IMR-90 (cell line): ENCODE data around the gene BPGM. TPM values are rescaled to one million over a fixed set of nuclear protein-coding genes. Genes with fewer than 3 reads are reported as not detected.
"Not testable (repeated sequence)": the region's sequence is repeated elsewhere in the genome, so short reads cannot be mapped to it uniquely, and the experiment has no call there.

ENCODE experiments used
- ATAC-seq: fragments of 200-7000 bp; cut with Tn5 transposase; 2 replicates; pipeline ENCODE4 v1.9.1; 2020; ENCODE audit warnings: low read depth, mild to moderate bottlenecking, moderate library complexity
- BruUV-seq: library from RNA; stranded (reverse); fragments of 400-500 nt; replicated peaks from 2 replicates; lab custom pipeline; 2021; lab: Mats Ljungman, UMichigan
- CTCF ChIA-PET: fragments of 300-600 bp; formaldehyde crosslinking; extraction: SDS; loops from one replicate; lab custom pipeline; 2021; ENCODE audit warnings: antibody characterized with exemption; lab: Yijun Ruan, JAX
- POLR2A ChIA-PET: fragments of 300-600 bp; sonication (Branson Sonifier 250); formaldehyde crosslinking; loops from one replicate; lab custom pipeline; 2022; ENCODE audit warnings: antibody characterized with exemption; ENCODE audit not compliant: unreplicated experiment; lab: Charles Lee
- DNase-seq: peaks from one replicate; pipeline ENCODE4 v3.0.0; 2013
- H2AFZ ChIP-seq: replicated peaks from 2 replicates; pipeline ENCODE3; 2013; ENCODE audit warnings: low read length, mild to moderate bottlenecking; ENCODE audit not compliant: poor library complexity
- H2AK5ac ChIP-seq: 2 replicates; pipeline ENCODE4 v1.6.1; 2013; ENCODE audit warnings: low read depth, low read length, inconsistent platforms
- H2AK9ac ChIP-seq: replicated peaks from 2 replicates; pipeline ENCODE3; 2013; ENCODE audit warnings: mild to moderate bottlenecking, low read depth, low read length, moderate library complexity; ENCODE audit not compliant: poor library complexity
- H2BK120ac ChIP-seq: 2 replicates; pipeline ENCODE4 v1.6.1; 2013; ENCODE audit warnings: low read depth, low read length, inconsistent platforms
- H2BK15ac ChIP-seq: 3 replicates; pipeline ENCODE4 v1.6.1; 2013; ENCODE audit warnings: low read depth, low read length, inconsistent platforms
- H2BK20ac ChIP-seq: 2 replicates; pipeline ENCODE4 v1.6.1; 2013; ENCODE audit warnings: low read depth, mild to moderate bottlenecking, inconsistent platforms, low read length, moderate library complexity
- H2BK5ac ChIP-seq: 2 replicates; pipeline ENCODE4 v1.6.1; 2013; ENCODE audit warnings: mild to moderate bottlenecking, low read depth, low read length, inconsistent platforms; ENCODE audit not compliant: poor library complexity, severe bottlenecking
- H3K14ac ChIP-seq: replicated peaks from 2 replicates; pipeline ENCODE4 v1.6.1; 2013; ENCODE audit warnings: low read depth, low read length, inconsistent platforms
- H3K18ac ChIP-seq: 2 replicates; pipeline ENCODE4 v1.6.1; 2013; ENCODE audit warnings: low read depth, low read length, control low read depth
- H3K23ac ChIP-seq: 2 replicates; pipeline ENCODE4 v1.6.1; 2013; ENCODE audit warnings: low read depth, low read length, inconsistent platforms
- H3K27ac ChIP-seq: 2 replicates; pipeline ENCODE4 v1.5.1; 2013; ENCODE audit warnings: mild to moderate bottlenecking, control low read depth, low read length; ENCODE audit not compliant: insufficient read depth
- H3K27me3 ChIP-seq: 2 replicates; pipeline ENCODE4 v1.6.1; 2013; ENCODE audit warnings: low read length; ENCODE audit not compliant: control insufficient read depth, insufficient read depth
- H3K36me3 ChIP-seq: 2 replicates; pipeline ENCODE4 v1.6.1; 2013; ENCODE audit warnings: low read length, mixed read lengths; ENCODE audit not compliant: control insufficient read depth, insufficient read depth
- H3K4ac ChIP-seq: 2 replicates; pipeline ENCODE4 v1.6.1; 2013; ENCODE audit warnings: low read depth, low read length, inconsistent platforms
- H3K4me1 ChIP-seq: 2 replicates; pipeline ENCODE4 v1.6.1; 2013; ENCODE audit warnings: low read length, mixed read lengths; ENCODE audit not compliant: control insufficient read depth, insufficient read depth
- H3K4me2 ChIP-seq: 2 replicates; pipeline ENCODE4 v1.6.1; 2013; ENCODE audit warnings: low read depth, mild to moderate bottlenecking, control low read depth, low read length, moderate library complexity
- H3K4me3 ChIP-seq: 2 replicates; pipeline ENCODE4 v1.5.1; 2013; ENCODE audit warnings: low read depth, mild to moderate bottlenecking, control low read depth, low read length, moderate library complexity; ENCODE audit not compliant: insufficient read depth
- H3K56ac ChIP-seq: 2 replicates; pipeline ENCODE4 v1.6.1; 2013; ENCODE audit warnings: low read length, inconsistent platforms; ENCODE audit not compliant: insufficient read depth; ENCODE audit errors: extremely low read depth
- H3K79me1 ChIP-seq, 2 experiments: 2 replicates each; pipeline ENCODE4 v1.6.1; 2013; ENCODE audit warnings: low read length in 2 of 2, inconsistent platforms in 1 of 2, low read depth in 1 of 2
- H3K9ac ChIP-seq: 2 replicates; pipeline ENCODE4 v1.6.1; 2013; ENCODE audit warnings: low read depth, low read length, control low read depth
- H3K9me1 ChIP-seq: 2 replicates; pipeline ENCODE4 v1.6.1; 2013; ENCODE audit warnings: low read length, inconsistent platforms; ENCODE audit not compliant: insufficient read depth
- H3K9me3 ChIP-seq: 2 replicates; pipeline ENCODE4 v1.6.1; 2013; ENCODE audit warnings: low read length; ENCODE audit not compliant: control insufficient read depth, insufficient read depth
- H4K20me1 ChIP-seq: 2 replicates; pipeline ENCODE4 v1.6.1; 2013; ENCODE audit warnings: low read length, inconsistent platforms; ENCODE audit not compliant: insufficient read depth
- H4K5ac ChIP-seq: 2 replicates; pipeline ENCODE4 v1.6.1; 2013; ENCODE audit warnings: mild to moderate bottlenecking, low read depth, low read length, control low read depth
- H4K8ac ChIP-seq, 2 experiments: 2 replicates each; pipeline ENCODE4 v1.6.1; 2013; ENCODE audit warnings: low read depth in 2 of 2, low read length in 2 of 2, control low read depth in 1 of 2, inconsistent platforms in 1 of 2
- H4K91ac ChIP-seq: 2 replicates; pipeline ENCODE4 v1.6.1; 2013; ENCODE audit warnings: low read depth, low read length, inconsistent platforms; ENCODE audit not compliant: insufficient read depth
- whole genome bisulfite sequencing, 2 experiments: methylation state at CpG; one replicate each; pipeline versions ENCODE4 v1.1.5 to v1.1.7; 2013; ENCODE audit warnings: missing lambda C conversion rate in 2 of 2; ENCODE audit not compliant: insufficient read length in 1 of 2; ENCODE audit errors: extremely low coverage in 2 of 2; 5-methylcytosine and 5-hydroxymethylcytosine counted together
- dilution Hi-C: fragments of 300-500 bp; cut with HindIII; formaldehyde crosslinking; loops from one replicate; pipeline ENCODE4 v1.14.3; 2018; ENCODE audit warnings: low sequenced_read_pairs; ENCODE audit not compliant: unreplicated experiment
- in situ Hi-C: fragments of 300-500 bp; cut with MboI; formaldehyde crosslinking; loops from 3 replicates; pipeline ENCODE4 v1.14.3; 2019; ENCODE audit warnings: low sequenced_read_pairs, inconsistent platforms, mixed read lengths
- intact Hi-C: fragments of 100-400 bp; cut with micrococcal nuclease; formaldehyde crosslinking; loops from 2 replicates; pipeline ENCODE4 v1.10.0; 2022
- polyA plus RNA-seq, 3 experiments: library from polyadenylated mRNA; depleted of rRNA; stranded (reverse); fragments of >200 nt; gene quantifications; 2 replicates each; pipeline ENCODE4 v1.2.3, GENCODE V29; 2012; ENCODE audit warnings: low replicate concordance in 1 of 3
- total RNA-seq: library from RNA; depleted of rRNA; stranded (reverse); fragments of >200 nt; gene quantifications from 2 replicates; pipeline ENCODE4 v1.2.3, GENCODE V29; 2012

BPGM gene
- total and polyA plus RNA-seq, 2 of the 4 experiments (the other 2 are of a cell fraction), result 18.8 to 20.0 TPM

DNA sequence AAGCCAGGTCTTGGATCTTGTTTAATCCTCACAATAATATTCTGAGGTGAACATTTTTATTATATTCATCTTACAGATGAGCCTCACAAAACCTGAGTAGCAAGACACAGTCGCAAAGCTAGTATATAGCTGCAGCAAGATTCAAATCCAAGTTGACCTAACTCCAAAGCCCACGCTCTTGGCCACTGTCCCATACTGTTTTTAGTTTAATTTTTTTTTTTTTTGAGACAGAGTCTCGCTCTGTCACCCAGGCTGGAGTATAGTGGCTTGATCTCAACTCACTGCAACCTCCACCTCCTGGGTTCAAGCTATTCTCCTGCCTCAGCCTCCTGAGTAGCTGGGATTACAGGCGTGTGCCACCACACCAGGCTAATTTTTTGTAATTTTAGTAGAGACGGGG lies 42.9 kb downstream of the BPGM start:
- Histone ChIP-seq H2AFZ (peak overlapping the region; percentile 58), H2BK120ac (peak overlapping the region; percentile 51; the same call in 1 of the 2 replicates), H3K79me1 (peaks cover 0 to 20% of the 10 kb centered on the region in 2 experiments; a peak in 3 of 4 replicates), H4K91ac (0 out of 2 replicates have a peak overlapping the region, but pooled peaks have one; percentile 25), H4K5ac (peak overlapping the region; percentile 77), H3K9me1 (peaks cover 14% of the 10 kb centered on the region), H3K4me2 (peak overlapping the region; percentile 75; the same call in 1 of the 2 replicates), H3K14ac (0 out of 2 replicates have a peak overlapping the region, but pooled peaks have one; percentile 22), H3K27ac (peak overlapping the region; percentile 70; the same call in 1 of the 2 replicates), H3K4ac (peak overlapping the region; percentile 38; the same call in 1 of the 2 replicates), H3K18ac (peak overlapping the region; percentile 25; the same call in 1 of the 2 replicates), H3K4me1 (peaks cover 28% of the 10 kb centered on the region), H4K8ac (peak overlapping the region in 1 of 2 experiments; percentile 57; a peak in 1 of 4 replicates)
- dilution Hi-C loops, H2BK15ac ChIP-seq, H3K23ac ChIP-seq, H3K56ac ChIP-seq, BruUV-seq, H2AK5ac ChIP-seq, H4K20me1 ChIP-seq, H2AK9ac ChIP-seq, H3K9me3 ChIP-seq, H3K36me3 ChIP-seq, DNase-seq, H3K9ac ChIP-seq, H3K4me3 ChIP-seq, H2BK20ac ChIP-seq, H3K27me3 ChIP-seq, ATAC-seq, H2BK5ac ChIP-seq: not testable (repeated sequence)
- 100% methylated on average over 1 of the region's 5 CpGs; no CpG with 5 or more reads in 1 of the 2 experiments for WGBS, 2 experiments
- ChIA-PET POLR2A (interaction anchor here (0.9 to 2.0 kb wide), 5 partner anchors 69 to 100 kb away, joined by 3 to 15 read pairs (median 4); partner anchors contain the start of gene CALD1), CTCF (interaction anchor here (0.6 to 2.3 kb wide), 24 partner anchors 11 to 937 kb away, joined by 3 to 16 read pairs (median 4); no protein-coding TSS in a partner anchor)
- in situ Hi-C loops, result loop anchor here (5.0 to 25.0 kb wide), 4 partner anchors 258 to 873 kb away; partner anchors contain the start of gene NUP205
- intact Hi-C loops, result loop anchor here (5.0 to 10.0 kb wide), 3 partner anchors 57 to 955 kb away; partner anchors contain the start of gene NUP205
